SK-N-SH treated with all-trans-retinoic acid at 6 μM for 48 hours (cell line): ENCODE data around the gene IP6K2.

Source experiments
- ATAC-seq: fragments of 200-7000 bp; cut with Tn5 transposase; 3 replicates; pipeline ENCODE4 v1.9.1; 2020; ENCODE audit warnings: mild to moderate bottlenecking, moderate library complexity
- BACH2 ChIP-seq: fragments of 250-450 bp; sonication (Bioruptor Pico); IDR thresholded peaks from 2 replicates; pipeline ENCODE4 v1.9.0; 2021; ENCODE audit warnings: mild to moderate bottlenecking, borderline replicate concordance
- CREB5 ChIP-seq: fragments of 250-450 bp; sonication (Bioruptor Pico); IDR thresholded peaks from 2 replicates; pipeline ENCODE4 v1.5.1; 2020; ENCODE audit warnings: low read depth, mild to moderate bottlenecking, moderate library complexity
- CSDC2 ChIP-seq: fragments of 250-450 bp; sonication (Bioruptor Pico); IDR thresholded peaks from 2 replicates; pipeline ENCODE4 v1.5.0; 2020; ENCODE audit warnings: mild to moderate bottlenecking, moderate library complexity
- CSRNP3 ChIP-seq: fragments of 250-450 bp; sonication (Bioruptor Pico); IDR thresholded peaks from 2 replicates; pipeline ENCODE4 v1.5.1; 2021; ENCODE audit warnings: mild to moderate bottlenecking, moderate library complexity
- ESRRG ChIP-seq: fragments of 250-450 bp; sonication (Bioruptor Pico); IDR thresholded peaks from 2 replicates; pipeline ENCODE4 v1.6.1; 2021; ENCODE audit warnings: mild to moderate bottlenecking
- GLIS3 ChIP-seq: fragments of 250-450 bp; sonication (Bioruptor Pico); IDR thresholded peaks from 2 replicates; pipeline ENCODE4 v1.5.0; 2020; ENCODE audit warnings: mild to moderate bottlenecking, moderate library complexity
- ISL1 ChIP-seq: fragments of 250-450 bp; sonication (Bioruptor Pico); IDR thresholded peaks from 2 replicates; pipeline ENCODE4 v2.1.2; 2022; ENCODE audit warnings: mild to moderate bottlenecking, moderate library complexity
- OSR1 ChIP-seq: fragments of 250-450 bp; sonication (Bioruptor Pico); IDR thresholded peaks from 2 replicates; pipeline ENCODE4 v1.8.0; 2022; ENCODE audit warnings: moderate library complexity, mild to moderate bottlenecking, inconsistent platforms
- PATZ1 ChIP-seq: fragments of 250-450 bp; sonication (Bioruptor Pico); IDR thresholded peaks from 2 replicates; pipeline ENCODE4 v1.8.0; 2020; ENCODE audit warnings: mild to moderate bottlenecking, moderate library complexity, borderline replicate concordance
- PPARA ChIP-seq: fragments of 250-450 bp; sonication (Bioruptor Pico); IDR thresholded peaks from 2 replicates; pipeline ENCODE4 v1.5.0; 2020; ENCODE audit warnings: mild to moderate bottlenecking, borderline replicate concordance
- RARB ChIP-seq: fragments of 250-450 bp; sonication (Bioruptor Pico); IDR thresholded peaks from 2 replicates; pipeline ENCODE4 v1.8.0; 2021; ENCODE audit warnings: mild to moderate bottlenecking, moderate library complexity
- TCF4 ChIP-seq: fragments of 250-450 bp; sonication (Bioruptor Pico); IDR thresholded peaks from 2 replicates; pipeline ENCODE4 v1.8.0; 2021; ENCODE audit warnings: mild to moderate bottlenecking, moderate library complexity, borderline replicate concordance
- TOX ChIP-seq: fragments of 250-450 bp; sonication (Bioruptor Pico); IDR thresholded peaks from 2 replicates; pipeline ENCODE4 v1.8.0; 2021; ENCODE audit warnings: mild to moderate bottlenecking, moderate library complexity, borderline replicate concordance
- TSHZ2 ChIP-seq: fragments of 250-450 bp; sonication (Bioruptor Pico); IDR thresholded peaks from 2 replicates; pipeline ENCODE4 v1.5.0; 2020; ENCODE audit warnings: mild to moderate bottlenecking, moderate library complexity
- ZC3H10 ChIP-seq: fragments of 250-450 bp; sonication (Bioruptor Pico); IDR thresholded peaks from 2 replicates; pipeline ENCODE4 v1.5.1; 2021; ENCODE audit warnings: mild to moderate bottlenecking, moderate library complexity
- ZFP3 ChIP-seq: fragments of 250-450 bp; sonication (Bioruptor Pico); IDR thresholded peaks from 2 replicates; pipeline ENCODE4 v1.5.0; 2020; ENCODE audit warnings: mild to moderate bottlenecking, moderate library complexity
- ZFP30 ChIP-seq: fragments of 450-650 bp; formaldehyde crosslinking; IDR thresholded peaks from 2 replicates; pipeline ENCODE4 v1.5.0; 2022; ENCODE audit warnings: mild to moderate bottlenecking, moderate library complexity
- ZNF565 ChIP-seq: fragments of 450-650 bp; formaldehyde crosslinking; conservative IDR thresholded peaks from 2 replicates; pipeline ENCODE4 v1.5.0; 2020; ENCODE audit warnings: low read depth, mild to moderate bottlenecking, moderate library complexity
- ZNF70 ChIP-seq: fragments of 450-650 bp; formaldehyde crosslinking; IDR thresholded peaks from 2 replicates; pipeline ENCODE4 v1.5.0; 2020; ENCODE audit warnings: mild to moderate bottlenecking, moderate library complexity
- ZNF8 ChIP-seq: fragments of 450-650 bp; formaldehyde crosslinking; IDR thresholded peaks from 2 replicates; pipeline ENCODE4 v1.5.0; 2020; ENCODE audit warnings: mild to moderate bottlenecking, moderate library complexity

Gene IP6K2

GRCh38 chr3:48692551-48692950 is 24.5 kb downstream of the IP6K2 start:
- TF ChIP-seq ZFP30: no peak
- no peak for TF ChIP-seq CSRNP3 (CRISPR knock-in tag)
- TF ChIP-seq ISL1 (CRISPR knock-in tag): no peak
- no peak for TF ChIP-seq BACH2 (CRISPR knock-in tag)
- no peak for TF ChIP-seq TOX (CRISPR knock-in tag)
- no peak for TF ChIP-seq ESRRG (CRISPR knock-in tag)
- TF ChIP-seq OSR1 (CRISPR knock-in tag): no peak
- TF ChIP-seq ZNF565 (CRISPR knock-in tag): no peak
- no peak for TF ChIP-seq ZC3H10
- TF ChIP-seq ZFP3 (CRISPR knock-in tag): no peak
- TF ChIP-seq PATZ1 (CRISPR knock-in tag): no peak
- TF ChIP-seq CSDC2 (CRISPR knock-in tag): no peak
- TF ChIP-seq RARB (CRISPR knock-in tag): no peak
- TF ChIP-seq TSHZ2 (CRISPR knock-in tag): no peak
- no peak for TF ChIP-seq CREB5 (CRISPR knock-in tag)
- TF ChIP-seq PPARA (CRISPR knock-in tag): no peak
- TF ChIP-seq, all 23 proteins: peak for 0
- no peak for ATAC-seq

- no peak for ATAC-seq
Measured at GRCh38 chr3:48690846-48691458, 26.1 kb downstream of the IP6K2 start.

More at GRCh38 chr3:48690846-48691458, 26.1 kb downstream of the IP6K2 start:
- TF ChIP-seq ZNF565 (CRISPR knock-in tag): no peak
- TF ChIP-seq PATZ1 (CRISPR knock-in tag): no peak
- no peak for TF ChIP-seq ZC3H10
- no peak for TF ChIP-seq ZNF8 (CRISPR knock-in tag)
- TF ChIP-seq ESRRG (CRISPR knock-in tag): no peak
- TF ChIP-seq ZNF70 (CRISPR knock-in tag): no peak
- no peak for TF ChIP-seq CSDC2 (CRISPR knock-in tag)
- no peak for TF ChIP-seq OSR1 (CRISPR knock-in tag)
- no peak for TF ChIP-seq TCF4
- no peak for TF ChIP-seq BACH2 (CRISPR knock-in tag)
- no peak for TF ChIP-seq GLIS3 (CRISPR knock-in tag)
- no peak for TF ChIP-seq CREB5 (CRISPR knock-in tag)
- no peak for TF ChIP-seq CSRNP3 (CRISPR knock-in tag)
